ENCODE measurements around the gene KCNE4. TPM values are rescaled to one million over a fixed set of nuclear protein-coding genes. Genes with fewer than 3 reads are reported as not detected.

KCNE4 gene
- total and polyA plus RNA-seq, 9 donors = 3.0 to 13.4 (median 8.0) TPM

GRCh38 chr2:223075301-223076270 is 23.6 kb downstream of the KCNE4 start:
- intact Hi-C loops (cut with DNase I) = no loop called here
- no peak for DNase-seq
- 76 to 86% (median 76%) methylated on average over 6 of the region's 6 CpGs for WGBS, 3 donors

GRCh38 chr2:223076573-223076972 is 24.6 kb downstream of the KCNE4 start:
- TF ChIP-seq EP300 (IDR thresholded peaks at IDR 0.05) = no peak
- TF ChIP-seq CTCF (IDR thresholded peaks at IDR 0.05) = no peak
- no peak for TF ChIP-seq POLR2A (IDR thresholded peaks at IDR 0.05)
- WGBS, 3 donors = 75 to 89% (median 85%) methylated on average over 6 of the region's 6 CpGs
- Histone ChIP-seq H3K4me3 (no peak overlapping the region), H3K27me3 (no peaks in the 10 kb centered on the region), H3K9me3 (no peaks in the 10 kb centered on the region), H3K4me1 (ENCODE audit: insufficient read depth) (no peaks in the 10 kb centered on the region), H3K36me3 (no peaks in the 10 kb centered on the region), H3K27ac (no peak overlapping the region)
- intact Hi-C loops (cut with DNase I) = no loop called here
- DNase-seq = no peak

More at GRCh38 chr2:223075301-223076270, 23.6 kb downstream of the KCNE4 start:
- H3K9me3 ChIP-seq = no peaks in the 10 kb centered on the region
- H3K27ac ChIP-seq = no peak overlapping the region
- H3K27me3 ChIP-seq = no peaks in the 10 kb centered on the region
- no peaks in the 10 kb centered on the region for H3K36me3 ChIP-seq
- H3K4me3 ChIP-seq = no peak overlapping the region
- H3K4me1 ChIP-seq (ENCODE audit: insufficient read depth) = no peaks in the 10 kb centered on the region
- TF ChIP-seq CTCF (IDR thresholded peaks at IDR 0.05) (no peak), EP300 (IDR thresholded peaks at IDR 0.05) (no peak), POLR2A (IDR thresholded peaks at IDR 0.05) (no peak)

GRCh38 chr2:223078482-223078881 is 26.5 kb downstream of the KCNE4 start:
- Histone ChIP-seq H3K4me3 (no peak overlapping the region), H3K36me3 (no peaks in the 10 kb centered on the region), H3K27me3 (no peaks in the 10 kb centered on the region), H3K27ac (no peak overlapping the region), H3K4me1 (ENCODE audit: insufficient read depth) (no peaks in the 10 kb centered on the region), H3K9me3 (no peaks in the 10 kb centered on the region)
- no peak for TF ChIP-seq POLR2A (IDR thresholded peaks at IDR 0.05)
- TF ChIP-seq CTCF (IDR thresholded peaks at IDR 0.05) = no peak
- no peak for TF ChIP-seq EP300 (IDR thresholded peaks at IDR 0.05)
- DNase-seq = no peak
- 94 to 98% (median 98%) methylated on average over 1 of the region's 1 CpG for WGBS, 3 donors
- intact Hi-C loops (cut with DNase I) = no loop called here

- H3K9me3 ChIP-seq = no peaks in the 10 kb centered on the region
- no peak overlapping the region for H3K4me3 ChIP-seq
- no peak overlapping the region for H3K27ac ChIP-seq
- no peaks in the 10 kb centered on the region for H3K27me3 ChIP-seq
- WGBS, 3 donors = 92 to 98% (median 93%) methylated on average over 2 of the region's 2 CpGs
- intact Hi-C loops (cut with DNase I) = no loop called here
- no peaks in the 10 kb centered on the region for H3K4me1 ChIP-seq (ENCODE audit: insufficient read depth)
- no peak for DNase-seq
- no peaks in the 10 kb centered on the region for H3K36me3 ChIP-seq
- TF ChIP-seq CTCF (IDR thresholded peaks at IDR 0.05) (no peak), POLR2A (IDR thresholded peaks at IDR 0.05) (no peak), EP300 (IDR thresholded peaks at IDR 0.05) (no peak)
These were observed 27.4 kb downstream of the KCNE4 start for GRCh38 chr2:223079378-223079777.
